Measurements from ENCODE around the gene CCL1.

The CCL1 gene

GRCh38 chr17:34313164-34313563 is 49.9 kb downstream of the CCL1 start:
- TF ChIP-seq GATA3 (IDR thresholded peaks at IDR 0.05; ENCODE audit: low read depth, low read length), result no peak
- no peak for TF ChIP-seq GATA2 (IDR thresholded peaks at IDR 0.05; ENCODE audit: low read depth, low read length)

- TF ChIP-seq GATA2 (IDR thresholded peaks at IDR 0.05; ENCODE audit: low read depth, low read length) (no peak), GATA3 (IDR thresholded peaks at IDR 0.05; ENCODE audit: low read depth, low read length) (no peak)
These were observed 51.0 kb downstream of the CCL1 start for GRCh38 chr17:34312080-34312479.

- TF ChIP-seq GATA2 (IDR thresholded peaks at IDR 0.05; ENCODE audit: low read depth, low read length), result no peak
- no peak for TF ChIP-seq GATA3 (IDR thresholded peaks at IDR 0.05; ENCODE audit: low read depth, low read length)
These were observed 51.7 kb downstream of the CCL1 start for GRCh38 chr17:34311291-34311690.

Measured in SH-SY5Y (cell line).